ENCODE results near the gene KRT222.
A peak's percentile ranks its signal among the peaks of the same experiment; 100 is the strongest.

The KRT222 gene

DNA sequence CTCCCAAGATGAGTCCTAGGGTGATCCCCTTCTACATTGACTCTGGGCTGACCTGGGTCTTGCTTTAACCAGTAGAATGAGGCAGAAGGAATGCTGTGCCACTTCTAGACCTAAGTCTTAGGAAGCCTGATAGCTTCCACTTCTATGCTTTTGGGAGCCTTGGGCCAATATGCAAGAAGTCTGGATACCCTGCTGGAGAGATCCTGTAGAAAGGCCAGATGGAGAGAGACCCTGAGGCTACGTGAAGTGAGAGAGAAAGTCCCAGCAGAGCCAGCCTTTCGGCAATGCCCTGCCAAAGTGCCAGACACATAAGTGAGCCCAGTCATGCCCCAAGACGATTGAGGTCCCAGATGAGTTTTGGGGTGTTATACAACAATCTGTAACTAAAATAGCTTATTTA is 1.7 kb downstream of the KRT222 start:
- DNase-seq (ENCODE audit: insufficient read length, low spot score) (no peak), FAIRE-seq (no peak)
- TF ChIP-seq, protein P1, sequence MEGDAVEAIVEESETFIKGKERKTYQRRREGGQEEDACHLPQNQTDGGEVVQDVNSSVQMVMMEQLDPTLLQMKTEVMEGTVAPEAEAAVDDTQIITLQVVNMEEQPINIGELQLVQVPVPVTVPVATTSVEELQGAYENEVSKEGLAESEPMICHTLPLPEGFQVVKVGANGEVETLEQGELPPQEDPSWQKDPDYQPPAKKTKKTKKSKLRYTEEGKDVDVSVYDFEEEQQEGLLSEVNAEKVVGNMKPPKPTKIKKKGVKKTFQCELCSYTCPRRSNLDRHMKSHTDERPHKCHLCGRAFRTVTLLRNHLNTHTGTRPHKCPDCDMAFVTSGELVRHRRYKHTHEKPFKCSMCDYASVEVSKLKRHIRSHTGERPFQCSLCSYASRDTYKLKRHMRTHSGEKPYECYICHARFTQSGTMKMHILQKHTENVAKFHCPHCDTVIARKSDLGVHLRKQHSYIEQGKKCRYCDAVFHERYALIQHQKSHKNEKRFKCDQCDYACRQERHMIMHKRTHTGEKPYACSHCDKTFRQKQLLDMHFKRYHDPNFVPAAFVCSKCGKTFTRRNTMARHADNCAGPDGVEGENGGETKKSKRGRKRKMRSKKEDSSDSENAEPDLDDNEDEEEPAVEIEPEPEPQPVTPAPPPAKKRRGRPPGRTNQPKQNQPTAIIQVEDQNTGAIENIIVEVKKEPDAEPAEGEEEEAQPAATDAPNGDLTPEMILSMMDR (IDR thresholded peaks at IDR 0.05; ENCODE audit: insufficient read depth, missing control alignments) = no peak

DNA sequence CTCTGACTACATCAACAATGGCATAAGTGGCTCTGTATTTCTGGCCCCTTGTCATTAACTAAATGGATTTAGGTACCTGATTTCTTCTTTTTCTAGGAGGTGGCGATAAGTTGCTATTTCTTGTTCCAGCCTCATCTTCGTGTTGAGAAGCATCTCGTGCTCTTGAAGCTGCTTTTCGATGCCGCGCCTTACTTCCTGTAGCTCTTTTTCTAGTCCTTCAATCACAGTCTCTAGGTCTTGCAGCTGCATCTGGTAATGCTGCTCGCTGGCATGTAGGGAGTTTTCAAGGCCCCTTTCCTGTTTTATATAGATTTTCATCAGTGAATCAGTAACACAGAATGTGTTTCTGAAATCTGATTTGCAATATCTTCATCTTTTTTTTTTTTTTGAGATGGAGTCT is 5.1 kb downstream of the KRT222 start:
- FAIRE-seq (no peak), DNase-seq (ENCODE audit: insufficient read length, low spot score) (no peak)
- TF ChIP-seq, protein P1 (IDR thresholded peaks at IDR 0.05; ENCODE audit: insufficient read depth, missing control alignments) = no peak

DNA sequence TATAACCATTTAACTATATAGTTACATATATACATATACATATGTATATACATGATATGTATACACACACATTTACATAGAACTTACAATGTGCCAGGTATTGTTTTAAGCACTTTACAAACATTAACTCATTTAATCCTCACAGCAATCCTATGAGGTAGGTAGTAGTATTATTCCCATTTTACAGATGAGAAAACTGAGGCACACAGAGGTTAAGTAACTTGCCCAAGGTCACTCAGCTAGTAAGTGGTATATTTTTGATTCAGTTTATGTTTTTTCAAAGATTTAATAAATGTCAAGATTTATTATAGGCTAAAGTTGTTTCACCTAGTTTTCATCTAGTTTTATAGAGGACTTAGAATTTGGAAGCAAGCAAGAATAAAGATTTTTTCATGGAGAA is 6.6 kb downstream of the KRT222 start:
- no peak for FAIRE-seq
- DNase-seq (ENCODE audit: insufficient read length, low spot score) = no peak
- TF ChIP-seq, protein P1 (IDR thresholded peaks at IDR 0.05; ENCODE audit: insufficient read depth, missing control alignments) = no peak

DNA sequence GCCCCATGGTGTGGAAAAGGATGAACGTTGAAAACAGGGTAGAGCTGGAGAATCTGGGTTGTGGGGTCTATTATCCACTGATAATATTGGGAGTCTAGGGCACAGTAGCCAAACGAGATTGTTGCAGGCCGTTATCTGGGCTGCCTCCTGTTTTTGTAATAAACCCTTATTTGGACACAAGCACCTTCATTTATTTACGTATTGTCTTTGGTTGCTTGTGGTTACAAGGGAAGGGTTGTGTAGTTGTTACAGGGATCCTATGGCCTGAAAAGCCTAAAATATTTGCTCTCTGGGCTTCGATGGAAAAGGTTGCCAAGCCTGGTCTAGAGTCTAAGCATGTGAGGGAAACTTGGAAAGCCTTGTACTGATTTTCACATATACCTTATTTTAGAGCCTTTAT is 13.0 kb downstream of the KRT222 start:
- FAIRE-seq (no peak), DNase-seq (ENCODE audit: insufficient read length, low spot score) (no peak)
- TF ChIP-seq, protein P1 (IDR thresholded peaks at IDR 0.05; ENCODE audit: insufficient read depth, missing control alignments) = no peak

DNA sequence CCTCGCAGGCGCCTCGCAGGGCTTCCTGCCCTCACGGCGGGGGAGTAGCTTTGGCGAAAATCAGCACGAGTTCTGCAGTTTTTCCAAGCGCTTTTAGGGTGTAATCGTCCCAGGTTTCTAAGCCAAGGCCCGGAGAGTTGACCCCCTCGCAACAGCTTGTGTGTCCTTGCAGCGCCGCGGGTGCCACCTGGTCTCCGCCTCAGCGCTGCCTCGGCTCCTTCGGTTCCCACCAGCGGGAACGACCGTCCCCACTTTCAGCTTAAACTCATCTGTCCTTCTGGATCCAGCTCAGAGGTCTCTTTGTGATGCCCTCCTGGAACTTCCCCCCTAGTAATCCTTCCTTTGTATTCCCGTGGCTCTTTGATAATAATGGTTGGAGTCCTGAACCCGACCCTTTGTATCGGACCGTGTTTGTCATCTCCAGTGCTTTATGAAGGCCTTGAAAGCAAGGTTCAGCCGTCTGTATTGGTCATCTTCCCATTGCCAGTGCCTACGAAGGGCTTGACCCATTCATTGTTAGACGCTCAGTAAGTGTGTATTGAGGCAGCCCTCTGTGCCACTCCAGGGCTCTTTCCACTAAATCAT is 16.5 kb downstream of the KRT222 start:
- DNase-seq (ENCODE audit: insufficient read length, low spot score) = no peak
- TF ChIP-seq, protein P1 (IDR thresholded peaks at IDR 0.05; ENCODE audit: insufficient read depth, missing control alignments) = no peak
- FAIRE-seq = no peak

DNA sequence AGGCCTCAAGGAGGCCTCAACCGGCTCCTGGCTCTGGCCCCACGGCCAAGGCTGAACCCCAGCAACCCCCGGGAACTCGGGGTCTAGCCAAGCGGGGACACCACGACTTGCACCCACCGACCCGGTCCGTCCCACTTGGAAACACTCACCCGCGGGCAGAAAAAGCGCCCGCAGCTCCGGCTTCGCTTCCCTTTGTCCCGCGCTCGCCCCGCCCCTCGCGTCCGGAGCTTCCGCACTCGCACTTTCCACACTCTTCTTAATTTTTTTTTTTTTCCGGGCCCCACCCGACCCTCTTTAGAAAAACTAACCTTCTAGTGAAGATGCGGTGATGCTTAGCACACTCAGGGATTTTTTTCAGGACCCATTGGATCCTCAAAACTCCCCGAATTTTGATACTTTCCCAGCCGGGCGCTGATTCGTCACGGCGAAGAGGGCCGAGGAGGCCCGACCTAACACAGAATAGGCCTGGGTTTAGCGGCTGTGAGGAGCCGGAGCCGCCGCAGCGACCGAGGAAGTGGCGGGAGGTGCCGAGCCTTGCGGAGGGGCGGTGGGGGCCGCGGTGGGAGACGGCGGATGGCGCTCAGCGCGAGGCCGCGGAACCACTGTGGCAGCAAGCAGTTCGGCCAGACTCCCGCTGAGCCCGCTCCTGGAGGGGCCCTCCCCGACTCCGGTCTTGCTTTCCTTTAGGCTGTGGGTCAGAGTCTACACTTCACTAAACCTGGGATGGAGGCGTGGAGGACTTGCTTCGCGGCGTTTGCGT is 17.2 kb downstream of the KRT222 start, which contains the start of gene SMARCE1:
Gene SMARCE1, minus strand, starts transcription at position 195 of the 760 bp plus-strand sequence. CDS start 2,016 bp downstream, outside the sequence.
- FAIRE-seq = no peak
- peak; percentile 40 for DNase-seq (ENCODE audit: insufficient read length, low spot score)
- TF ChIP-seq, protein P1 (IDR thresholded peaks at IDR 0.05; ENCODE audit: insufficient read depth, missing control alignments) = no peak

Data from D721Med (cell line).